Stomach smooth muscle (tissue), 2 donors: Measurements from ENCODE around the gene SOHLH1.

Source experiments
- H3K27ac ChIP-seq: one replicate; pipeline ENCODE4 v1.7.0; 2013; ENCODE audit warnings: mild to moderate bottlenecking, low read length, inconsistent platforms
- H3K27me3 ChIP-seq, 2 donors: one replicate each; pipeline ENCODE4 v1.7.0; 2013; ENCODE audit warnings: low read length in 2 of 2; ENCODE audit not compliant: insufficient read depth in 2 of 2, control insufficient read depth in 1 of 2
- H3K36me3 ChIP-seq, 2 donors: one replicate each; pipeline ENCODE4 v1.7.0; 2013; ENCODE audit warnings: low read length in 2 of 2; ENCODE audit not compliant: control insufficient read depth in 2 of 2, insufficient read depth in 2 of 2
- H3K4me1 ChIP-seq: one replicate; pipeline ENCODE4 v1.7.0; 2013; ENCODE audit warnings: low read length; ENCODE audit not compliant: control insufficient read depth, insufficient read depth
- H3K4me3 ChIP-seq, 2 donors: one replicate each; pipeline ENCODE4 v1.7.0; 2013; ENCODE audit warnings: low read length in 2 of 2
- H3K9ac ChIP-seq, 2 donors: one replicate each; pipeline ENCODE4 v1.7.0; 2013; ENCODE audit warnings: low read length in 2 of 2, mild to moderate bottlenecking in 1 of 2
- H3K9me3 ChIP-seq, 2 donors: one replicate each; pipeline ENCODE4 v1.7.0; 2013; ENCODE audit warnings: low read length in 2 of 2; ENCODE audit not compliant: control insufficient read depth in 2 of 2
- donor health status: healthy.
- donor health status: Pancreatic carcinoma.

The SOHLH1 gene

GRCh38 chr9:135693771-135694170 is 5.5 kb downstream of the SOHLH1 start:
- no peaks in the 10 kb centered on the region for H3K36me3 ChIP-seq
- H3K27me3 ChIP-seq: peaks cover 0 to 21% of the 10 kb centered on the region in 2 donors
- H3K9ac ChIP-seq: no peak overlapping the region

GRCh38 chr9:135693265-135693664 is 6.0 kb downstream of the SOHLH1 start:
- no peaks in the 10 kb centered on the region for H3K36me3 ChIP-seq
- H3K27ac ChIP-seq: no peak overlapping the region
- H3K4me1 ChIP-seq: no peaks in the 10 kb centered on the region
- no peaks in the 10 kb centered on the region for H3K9me3 ChIP-seq
- H3K4me3 ChIP-seq: no peak overlapping the region
- H3K9ac ChIP-seq: no peak overlapping the region
- peaks cover 0 to 21% of the 10 kb centered on the region in 2 donors for H3K27me3 ChIP-seq

More at GRCh38 chr9:135693771-135694170, 5.5 kb downstream of the SOHLH1 start:
- H3K9me3 ChIP-seq: no peaks in the 10 kb centered on the region
- H3K4me3 ChIP-seq: no peak overlapping the region
- no peak overlapping the region for H3K27ac ChIP-seq
- no peaks in the 10 kb centered on the region for H3K4me1 ChIP-seq

GRCh38 chr9:135692410-135692809 is 6.9 kb downstream of the SOHLH1 start:
- H3K4me1 ChIP-seq: no peaks in the 10 kb centered on the region
- no peaks in the 10 kb centered on the region for H3K36me3 ChIP-seq
- no peak overlapping the region for H3K9ac ChIP-seq
- no peak overlapping the region for H3K4me3 ChIP-seq
- no peak overlapping the region for H3K27ac ChIP-seq
- peaks cover 0 to 27% of the 10 kb centered on the region in 2 donors for H3K27me3 ChIP-seq
- H3K9me3 ChIP-seq: no peaks in the 10 kb centered on the region

- no peaks in the 10 kb centered on the region for H3K9me3 ChIP-seq
- no peaks in the 10 kb centered on the region for H3K4me1 ChIP-seq
- no peak overlapping the region for H3K4me3 ChIP-seq
- peaks cover 0 to 25% of the 10 kb centered on the region in 2 donors for H3K27me3 ChIP-seq
- no peak overlapping the region for H3K9ac ChIP-seq
- H3K27ac ChIP-seq: no peak overlapping the region
- no peaks in the 10 kb centered on the region for H3K36me3 ChIP-seq
Observed at GRCh38 chr9:135690836-135691570, 8.3 kb downstream of the SOHLH1 start.

GRCh38 chr9:135689011-135689410 is 10.3 kb downstream of the SOHLH1 start:
- Histone ChIP-seq H3K27ac (no peak overlapping the region), H3K36me3 (no peaks in the 10 kb centered on the region), H3K9ac (no peak overlapping the region), H3K9me3 (no peaks in the 10 kb centered on the region), H3K27me3 (peaks cover 3 to 25% of the 10 kb centered on the region in 2 donors), H3K4me3 (no peak overlapping the region), H3K4me1 (no peaks in the 10 kb centered on the region)

GRCh38 chr9:135687216-135687615 is 12.1 kb downstream of the SOHLH1 start:
- Histone ChIP-seq H3K9ac (no peak overlapping the region), H3K9me3 (no peaks in the 10 kb centered on the region), H3K4me1 (no peaks in the 10 kb centered on the region), H3K27me3 (peaks cover 9 to 30% of the 10 kb centered on the region in 2 donors), H3K36me3 (no peaks in the 10 kb centered on the region), H3K27ac (no peak overlapping the region), H3K4me3 (no peak overlapping the region)

- H3K9me3 ChIP-seq: no peaks in the 10 kb centered on the region
- no peak overlapping the region for H3K4me3 ChIP-seq
- no peaks in the 10 kb centered on the region for H3K36me3 ChIP-seq
- no peak overlapping the region for H3K9ac ChIP-seq
- peaks cover 10 to 23% of the 10 kb centered on the region in 2 donors for H3K27me3 ChIP-seq
- no peaks in the 10 kb centered on the region for H3K4me1 ChIP-seq
- no peak overlapping the region for H3K27ac ChIP-seq
Observed at GRCh38 chr9:135684691-135685090, 14.6 kb downstream of the SOHLH1 start.

GRCh38 chr9:135683401-135684034 is 15.8 kb downstream of the SOHLH1 start:
- Histone ChIP-seq H3K36me3 (no peaks in the 10 kb centered on the region), H3K4me3 (no peak overlapping the region), H3K9me3 (no peaks in the 10 kb centered on the region), H3K27me3 (peaks cover 10 to 20% of the 10 kb centered on the region in 2 donors), H3K9ac (no peak overlapping the region), H3K27ac (no peak overlapping the region), H3K4me1 (no peaks in the 10 kb centered on the region)

GRCh38 chr9:135681161-135681560 is 18.1 kb downstream of the SOHLH1 start:
- Histone ChIP-seq H3K27me3 (peaks cover 10 to 13% of the 10 kb centered on the region in 2 donors), H3K4me1 (no peaks in the 10 kb centered on the region), H3K36me3 (no peaks in the 10 kb centered on the region), H3K9ac (no peak overlapping the region), H3K27ac (no peak overlapping the region), H3K4me3 (no peak overlapping the region), H3K9me3 (no peaks in the 10 kb centered on the region)

- no peaks in the 10 kb centered on the region for H3K9me3 ChIP-seq
- H3K27me3 ChIP-seq: peaks cover 10 to 13% of the 10 kb centered on the region in 2 donors
- no peaks in the 10 kb centered on the region for H3K36me3 ChIP-seq
- H3K4me1 ChIP-seq: no peaks in the 10 kb centered on the region
- no peak overlapping the region for H3K4me3 ChIP-seq
- H3K27ac ChIP-seq: no peak overlapping the region
- no peak overlapping the region for H3K9ac ChIP-seq
Observed at GRCh38 chr9:135680056-135680455, 19.2 kb downstream of the SOHLH1 start.
